Neural cell (in vitro differentiated cells): ENCODE measurements around the gene DTD1. TPM values are rescaled to one million over a fixed set of nuclear protein-coding genes. Genes with fewer than 3 reads are reported as not detected.

Experiments used
- H2AFZ ChIP-seq: fragments of 200-600, 300-800 bp; sonication (generic), shearing (Covaris generic); 2 replicates; pipeline ENCODE4 v1.6.0; 2014; ENCODE audit warnings: low read depth, mild to moderate bottlenecking, antibody characterized with exemption, low read length, moderate library complexity
- H3F3A ChIP-seq: fragments of 200-600 bp; shearing (Covaris generic); 2 replicates; pipeline ENCODE4 v1.6.1; 2016; ENCODE audit warnings: mild to moderate bottlenecking, moderate library complexity, mixed read lengths, antibody characterized with exemption, low read length; ENCODE audit not compliant: insufficient read depth, poor library complexity, severe bottlenecking
- H3K27ac ChIP-seq: fragments of 200-600, 300-800 bp; sonication (generic), shearing (Covaris generic); 2 replicates; pipeline ENCODE4 v1.5.1; 2014; ENCODE audit warnings: mild to moderate bottlenecking, low read length, moderate library complexity
- H3K27me3 ChIP-seq: fragments of 300-800, 200-600 bp; sonication (generic), shearing (Covaris generic); 2 replicates; pipeline ENCODE4 v1.6.0; 2014; ENCODE audit warnings: mild to moderate bottlenecking, low read depth, low read length, moderate library complexity; ENCODE audit not compliant: insufficient read depth
- H3K36me3 ChIP-seq: fragments of 300-800, 200-600 bp; sonication (generic), shearing (Covaris generic); 2 replicates; pipeline ENCODE4 v1.5.1; 2014; ENCODE audit warnings: mild to moderate bottlenecking, antibody characterized with exemption, low read length, moderate library complexity; ENCODE audit not compliant: insufficient read depth
- H3K4me2 ChIP-seq: fragments of 300-800, 200-600 bp; sonication (generic), shearing (Covaris generic); 2 replicates; pipeline ENCODE4 v1.6.0; 2014; ENCODE audit warnings: mild to moderate bottlenecking, low read length
- H3K4me3 ChIP-seq: fragments of 300-800, 200-600 bp; sonication (generic), shearing (Covaris generic); 2 replicates; pipeline ENCODE4 v1.5.1; 2014; ENCODE audit warnings: mild to moderate bottlenecking, low read length, moderate library complexity
- H3K79me2 ChIP-seq: fragments of 200-600 bp; shearing (Covaris generic); replicated peaks from 2 replicates; pipeline ENCODE4 v1.6.0; 2014; ENCODE audit warnings: mild to moderate bottlenecking, low read length, moderate library complexity; ENCODE audit not compliant: insufficient read depth
- H3K9ac ChIP-seq: fragments of 300-800, 200-600 bp; sonication (generic), shearing (Covaris generic); 2 replicates; pipeline ENCODE4 v1.6.1; 2016; ENCODE audit warnings: mild to moderate bottlenecking, low read length, mixed read lengths
- H3K9me2 ChIP-seq: fragments of 200-600 bp; shearing (Covaris generic); 2 replicates; pipeline ENCODE4 v1.6.1; 2016; ENCODE audit warnings: mild to moderate bottlenecking, low read length, mixed read lengths; ENCODE audit not compliant: insufficient read depth
- H3K9me3 ChIP-seq: fragments of 200-600, 300-800 bp; sonication (generic), shearing (Covaris generic); 2 replicates; pipeline ENCODE4 v1.6.1; 2016; ENCODE audit warnings: mild to moderate bottlenecking, mixed run types, low read length, moderate library complexity, mixed read lengths
- H4K20me1 ChIP-seq: fragments of 200-600 bp; shearing (Covaris generic); 2 replicates; pipeline ENCODE4 v1.6.1; 2016; ENCODE audit warnings: mild to moderate bottlenecking, mixed run types; ENCODE audit not compliant: insufficient read depth
- EP300 ChIP-seq: fragments of 450-650 bp; conservative IDR thresholded peaks from 2 replicates; pipeline ENCODE4 v1.6.1; 2014; ENCODE audit warnings: antibody characterized with exemption, mild to moderate bottlenecking, moderate library complexity; ENCODE audit not compliant: poor library complexity, severe bottlenecking
- EZH2 ChIP-seq: fragments of 200-600, 300-800 bp; shearing (Covaris generic), sonication (generic); IDR thresholded peaks from 2 replicates; pipeline ENCODE4 v1.6.1; 2014; ENCODE audit warnings: antibody characterized with exemption, low read length, borderline replicate concordance, mild to moderate bottlenecking; ENCODE audit not compliant: insufficient read depth, poor library complexity, severe bottlenecking
- MXI1 ChIP-seq: fragments of 450-650 bp; conservative IDR thresholded peaks from 2 replicates; pipeline ENCODE4 v1.6.1; 2014; ENCODE audit warnings: antibody characterized with exemption, mild to moderate bottlenecking; ENCODE audit not compliant: poor library complexity, severe bottlenecking
- POLR2AphosphoS5 ChIP-seq: IDR thresholded peaks from 2 replicates; pipeline ENCODE4 v1.6.1; 2012
- RAD21 ChIP-seq: fragments of 450-650 bp; conservative IDR thresholded peaks from 2 replicates; pipeline ENCODE4 v1.6.1; 2014; ENCODE audit warnings: antibody characterized with exemption, mild to moderate bottlenecking, moderate library complexity
- REST ChIP-seq: IDR thresholded peaks from 2 replicates; pipeline ENCODE4 v1.6.1; 2012; ENCODE audit warnings: borderline replicate concordance
- SMC3 ChIP-seq: fragments of 450-650 bp; conservative IDR thresholded peaks from 2 replicates; pipeline ENCODE4 v1.6.1; 2014; ENCODE audit warnings: antibody characterized with exemption, mild to moderate bottlenecking, moderate library complexity; ENCODE audit not compliant: poor library complexity
- TAF1 ChIP-seq: IDR thresholded peaks from 2 replicates; pipeline ENCODE4 v1.6.1; 2012; ENCODE audit warnings: low read depth
- polyA plus RNA-seq: library from polyadenylated mRNA; depleted of rRNA; stranded (reverse); fragments of >200 nt; gene quantifications from 2 replicates; pipeline ENCODE4 v1.2.3, GENCODE V29; 2014
- TF ChIP-seq, protein P1 (sequence below): fragments of 450-650 bp; IDR thresholded peaks from 2 replicates; pipeline ENCODE4 v1.5.1; 2014; ENCODE audit warnings: antibody characterized with exemption, mild to moderate bottlenecking, moderate library complexity; ENCODE audit not compliant: poor library complexity, severe bottlenecking

DTD1 gene
- polyA plus RNA-seq, 1 donor from 2014 or later, result 337 TPM

GRCh38 chr20:18553746-18554145 is 34.1 kb upstream of the DTD1 start:
- H2AFZ ChIP-seq, result no peak overlapping the region
- H3K27me3 ChIP-seq, result no peaks in the 10 kb centered on the region
- no peak overlapping the region for H3K9ac ChIP-seq
- H3F3A ChIP-seq, result no peaks in the 10 kb centered on the region
- H3K27ac ChIP-seq, result no peak overlapping the region
- no peaks in the 10 kb centered on the region for H3K9me3 ChIP-seq
- TF ChIP-seq EP300 (no peak), REST (no peak), TAF1 (no peak), RAD21 (no peak), EZH2 (no peak), SMC3 (no peak), MXI1 (no peak), POLR2AphosphoS5 (no peak)
- TF ChIP-seq, protein P1, sequence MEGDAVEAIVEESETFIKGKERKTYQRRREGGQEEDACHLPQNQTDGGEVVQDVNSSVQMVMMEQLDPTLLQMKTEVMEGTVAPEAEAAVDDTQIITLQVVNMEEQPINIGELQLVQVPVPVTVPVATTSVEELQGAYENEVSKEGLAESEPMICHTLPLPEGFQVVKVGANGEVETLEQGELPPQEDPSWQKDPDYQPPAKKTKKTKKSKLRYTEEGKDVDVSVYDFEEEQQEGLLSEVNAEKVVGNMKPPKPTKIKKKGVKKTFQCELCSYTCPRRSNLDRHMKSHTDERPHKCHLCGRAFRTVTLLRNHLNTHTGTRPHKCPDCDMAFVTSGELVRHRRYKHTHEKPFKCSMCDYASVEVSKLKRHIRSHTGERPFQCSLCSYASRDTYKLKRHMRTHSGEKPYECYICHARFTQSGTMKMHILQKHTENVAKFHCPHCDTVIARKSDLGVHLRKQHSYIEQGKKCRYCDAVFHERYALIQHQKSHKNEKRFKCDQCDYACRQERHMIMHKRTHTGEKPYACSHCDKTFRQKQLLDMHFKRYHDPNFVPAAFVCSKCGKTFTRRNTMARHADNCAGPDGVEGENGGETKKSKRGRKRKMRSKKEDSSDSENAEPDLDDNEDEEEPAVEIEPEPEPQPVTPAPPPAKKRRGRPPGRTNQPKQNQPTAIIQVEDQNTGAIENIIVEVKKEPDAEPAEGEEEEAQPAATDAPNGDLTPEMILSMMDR, result no peak
- H3K36me3 ChIP-seq, result no peaks in the 10 kb centered on the region
- H3K79me2 ChIP-seq, result no peaks in the 10 kb centered on the region
- no peak overlapping the region for H3K4me3 ChIP-seq
- no peak overlapping the region for H3K4me2 ChIP-seq
- no peaks in the 10 kb centered on the region for H4K20me1 ChIP-seq
- no peaks in the 10 kb centered on the region for H3K9me2 ChIP-seq

DNA sequence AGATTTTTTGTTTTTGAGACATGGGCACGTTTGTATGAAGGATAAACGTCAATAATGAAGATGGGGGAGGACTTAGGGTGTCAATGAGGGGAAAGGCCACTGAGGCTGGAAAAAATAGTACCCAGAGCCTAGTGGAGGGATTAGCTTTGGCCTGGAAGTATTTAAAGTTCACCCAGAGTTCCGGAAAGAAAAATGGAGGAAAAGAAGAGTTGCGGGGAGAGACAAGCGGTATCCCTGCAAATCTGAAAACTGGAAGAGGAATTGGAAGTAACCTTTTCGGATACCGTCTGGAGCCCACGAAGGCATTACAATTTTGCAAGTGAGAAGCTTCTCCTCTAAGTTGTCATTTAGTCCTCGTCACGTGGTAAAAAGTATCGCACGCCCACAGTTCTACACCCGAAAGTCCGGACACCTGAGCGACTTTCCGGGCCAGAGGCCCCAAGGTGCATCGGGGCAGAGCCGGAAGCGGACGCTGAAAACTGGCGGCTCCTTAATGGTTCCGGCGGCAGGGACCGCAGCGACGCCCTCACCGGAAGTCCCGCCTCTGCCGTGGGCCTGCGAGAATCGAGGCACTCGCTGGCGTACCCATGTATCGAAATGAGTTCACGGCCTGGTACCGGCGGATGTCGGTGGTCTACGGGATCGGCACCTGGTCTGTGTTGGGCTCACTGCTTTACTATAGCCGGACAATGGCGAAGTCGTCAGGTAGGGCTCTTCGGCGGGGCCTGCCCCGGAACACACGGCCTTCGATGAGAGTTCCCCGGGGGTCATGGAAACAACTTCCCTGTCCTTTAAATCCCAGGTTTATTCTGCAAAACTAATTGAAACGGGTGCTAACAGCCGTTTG is 20.7 kb upstream of the DTD1 start, which contains the start of gene SMIM26:
TSS of gene SMIM26 (plus strand) at position 541 of the 847 bp plus-strand sequence. CDS start at position 588, 47 bp downstream.
- Histone ChIP-seq H3F3A (no peaks in the 10 kb centered on the region), H3K9me2 (no peaks in the 10 kb centered on the region), H3K9ac (peak within 1 kb of the TSS; percentile 83), H3K9me3 (no peaks in the 10 kb centered on the region), H3K4me2 (peak within 1 kb of the TSS; percentile 97), H3K79me2 (peaks cover 17% of the 10 kb centered on the region), H4K20me1 (no peaks in the 10 kb centered on the region), H3K4me3 (peak within 1 kb of the TSS; percentile 82), H3K36me3 (no peaks in the 10 kb centered on the region), H2AFZ (peak within 1 kb of the TSS; percentile 99), H3K27me3 (no peaks in the 10 kb centered on the region), H3K27ac (peak within 1 kb of the TSS; percentile 79)
- TF ChIP-seq POLR2AphosphoS5 (peak; percentile 90), REST (no peak), EP300 (peak; percentile 43), MXI1 (peak; percentile 76), TAF1 (peak; percentile 62), RAD21 (peak; percentile 15), EZH2 (no peak), SMC3 (peak; percentile 39)
- TF ChIP-seq, protein P1, result peak; percentile 10
